ENCODE measurements around the gene CELF5.

Gene CELF5

DNA sequence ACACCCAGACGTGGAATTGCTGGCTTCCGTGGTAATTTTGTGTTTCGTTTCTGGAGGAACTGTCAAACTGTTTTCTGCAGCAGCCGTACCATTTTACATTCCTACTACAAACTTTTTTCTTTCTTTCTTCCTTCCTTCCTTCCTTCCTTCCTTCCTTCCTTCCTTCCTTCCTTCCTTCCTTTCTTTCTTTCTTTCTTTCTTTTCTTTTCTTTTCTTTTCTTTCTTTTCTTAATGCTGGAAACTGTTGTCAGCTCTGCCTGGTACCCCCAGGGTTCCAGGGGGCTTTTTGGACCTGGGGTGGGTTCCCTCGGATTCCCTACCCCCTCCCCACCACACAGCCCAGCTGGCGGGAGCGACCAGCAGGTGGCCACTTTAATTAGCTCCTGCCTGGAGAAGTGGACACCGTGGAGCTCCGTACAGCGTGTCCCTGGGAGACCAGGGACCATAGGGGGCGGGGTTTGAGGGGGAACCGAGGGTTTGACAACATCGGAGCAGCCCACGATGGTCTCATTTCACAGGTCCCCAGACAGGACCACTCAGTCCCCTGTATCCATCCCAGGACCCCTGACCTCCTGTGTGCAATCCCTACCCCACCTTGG, 24.4 kb downstream of the CELF5 start:
- no peak for DNase-seq

DNA sequence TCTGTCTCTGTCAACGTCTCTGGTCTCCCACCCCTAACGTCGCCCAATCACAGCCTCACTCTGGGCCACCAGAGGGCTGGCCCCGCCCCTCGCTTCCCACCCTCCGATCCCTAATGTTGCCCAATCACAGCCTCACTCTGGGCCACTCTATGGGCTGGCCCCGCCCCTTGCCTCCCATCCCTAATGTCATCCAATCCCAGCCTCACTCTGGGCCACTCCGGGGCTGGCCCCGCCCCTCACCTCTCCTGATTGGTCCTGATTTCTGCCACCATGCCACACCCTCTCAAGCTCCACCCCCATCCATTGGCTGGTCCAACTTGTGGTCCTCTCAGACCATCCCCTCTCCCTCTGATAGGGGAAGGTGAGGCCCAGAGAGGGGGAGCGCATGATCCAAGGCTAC, 24.9 kb downstream of the CELF5 start:
- no peak for DNase-seq

DNA sequence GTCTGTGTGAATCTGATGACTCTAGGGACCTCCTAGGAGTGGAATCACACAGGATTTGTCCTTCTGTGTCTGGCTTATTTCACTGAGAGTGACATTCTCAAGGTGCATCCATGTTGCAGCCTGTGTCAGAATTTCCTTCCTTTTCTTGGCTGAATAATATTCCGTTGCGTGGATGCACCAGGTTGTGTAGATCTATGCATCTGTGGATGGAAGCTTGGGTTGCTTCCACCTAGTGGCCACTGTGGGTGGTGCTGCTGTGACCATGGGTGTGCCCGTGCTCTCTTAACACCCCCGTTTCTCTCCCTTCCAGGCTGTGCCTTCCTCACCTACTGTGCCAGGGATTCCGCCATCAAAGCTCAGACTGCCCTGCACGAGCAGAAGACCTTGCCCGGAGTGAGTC, 26.2 kb downstream of the CELF5 start:
- no peak for DNase-seq

DNA sequence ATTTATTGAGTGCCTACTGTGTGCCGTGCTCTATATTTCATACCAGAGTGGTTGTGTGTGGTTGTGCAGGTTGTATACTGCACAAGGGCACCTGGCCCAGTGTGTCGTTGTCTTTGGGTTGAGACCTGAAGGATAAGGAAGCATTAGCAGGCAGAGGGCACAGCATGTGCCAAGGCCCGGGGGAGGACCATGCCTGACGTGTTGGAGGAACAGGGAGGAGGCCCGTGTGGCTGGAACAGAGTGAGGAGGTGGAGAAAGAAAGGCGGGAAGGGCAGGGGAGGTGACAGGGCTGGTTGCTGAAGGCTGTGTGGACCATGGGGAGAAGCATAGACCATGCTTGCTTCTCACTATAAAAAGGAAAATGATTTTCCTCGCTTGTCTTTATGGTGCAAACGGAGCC, 26.8 kb downstream of the CELF5 start:
- no peak for DNase-seq

DNA sequence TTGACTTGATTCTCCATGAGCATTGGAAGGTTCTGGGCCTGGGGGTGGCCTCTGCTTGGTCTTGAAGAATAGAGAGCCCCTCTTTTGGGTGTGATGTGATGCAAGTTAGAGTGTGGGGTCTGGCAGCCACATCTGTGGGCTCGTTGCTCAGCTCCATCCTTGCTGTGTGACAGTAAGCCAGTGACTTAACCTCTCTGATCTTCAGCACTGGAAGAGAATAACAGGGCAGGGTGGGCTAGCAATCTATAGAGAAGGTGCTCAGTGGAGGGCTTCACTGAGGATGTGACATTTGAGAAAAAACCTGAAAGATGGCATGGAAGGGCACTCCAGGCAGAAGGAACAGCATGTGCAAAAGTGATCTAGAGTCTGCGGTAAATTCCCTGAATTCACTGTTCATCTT, 28.2 kb downstream of the CELF5 start:
- no peak for DNase-seq

DNA sequence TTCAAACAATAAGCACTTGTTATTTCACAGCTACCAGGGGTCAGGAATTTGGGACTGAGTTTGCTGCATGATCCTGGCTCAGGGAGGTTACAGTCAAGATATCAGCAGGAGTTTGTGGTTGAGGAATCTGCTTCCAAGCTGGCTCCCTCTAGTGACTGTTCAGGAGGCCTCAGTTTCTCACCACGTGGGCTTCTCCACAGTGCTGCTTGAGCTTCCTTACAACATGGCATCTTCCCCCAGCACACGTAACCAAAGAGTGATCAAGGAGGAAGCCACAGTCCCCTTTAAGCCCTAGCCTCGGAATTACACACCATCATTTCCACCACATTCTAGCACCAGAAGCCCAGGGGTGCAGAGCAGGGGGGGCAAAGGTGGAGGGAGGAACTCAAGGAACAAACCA, 28.8 kb downstream of the CELF5 start:
- DNase-seq = no peak

DNA sequence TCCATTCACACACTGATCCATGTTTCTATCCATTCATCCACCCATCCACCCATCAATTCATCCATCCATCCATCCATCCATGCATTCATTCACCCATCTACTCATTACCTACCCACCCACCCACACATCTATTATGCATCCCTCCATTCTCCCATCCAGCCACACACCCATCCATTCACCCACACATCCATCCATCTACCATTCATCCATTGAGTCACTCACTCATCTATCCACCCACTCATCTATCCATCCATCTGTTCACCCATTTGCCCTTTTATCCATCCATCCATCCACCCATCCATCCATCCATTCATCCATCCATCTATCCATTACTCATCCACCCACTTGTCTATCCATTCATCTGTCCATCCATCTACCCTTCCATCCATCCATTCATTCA, 30.1 kb downstream of the CELF5 start:
- no peak for DNase-seq

DNA sequence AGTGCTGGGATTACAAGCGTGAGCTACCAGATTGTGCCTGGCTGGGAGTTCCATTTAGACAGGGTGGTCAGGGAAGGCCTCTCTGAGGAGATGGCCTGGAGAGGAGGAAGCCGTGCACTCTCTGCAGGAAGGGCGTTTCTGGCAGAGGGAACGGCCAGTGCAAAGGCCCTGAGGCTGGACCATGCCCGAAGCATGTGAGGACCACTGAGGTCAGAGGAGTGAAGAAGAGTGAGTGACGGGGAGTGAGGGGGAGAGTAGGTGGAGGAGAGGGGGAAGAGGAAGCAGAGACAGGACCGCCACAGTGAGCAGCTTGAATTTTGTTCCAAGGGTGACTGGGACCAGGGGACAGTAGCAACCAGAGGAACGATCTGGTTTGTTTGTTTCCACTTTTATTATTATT, 32.6 kb downstream of the CELF5 start:
- DNase-seq = no peak

DNA sequence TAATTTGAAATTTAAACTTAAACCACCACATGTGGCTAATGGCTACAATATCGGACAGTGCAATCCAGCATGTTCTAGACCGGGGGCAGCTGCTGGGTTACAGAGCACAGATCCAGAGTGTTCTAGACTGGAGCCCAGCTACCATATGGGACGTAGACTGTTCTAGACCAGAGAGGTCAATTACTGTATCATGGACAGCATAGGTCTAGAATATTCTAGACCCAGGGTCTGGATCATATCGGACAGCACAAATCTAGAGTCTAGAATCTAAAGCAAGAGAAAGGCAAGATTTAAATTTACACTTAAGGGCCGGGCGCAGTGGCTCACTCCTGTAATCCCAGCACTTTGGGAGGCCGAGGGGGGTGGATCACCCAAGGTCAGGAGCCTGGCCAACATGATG, 37.9 kb downstream of the CELF5 start:
- DNase-seq = no peak

DNA sequence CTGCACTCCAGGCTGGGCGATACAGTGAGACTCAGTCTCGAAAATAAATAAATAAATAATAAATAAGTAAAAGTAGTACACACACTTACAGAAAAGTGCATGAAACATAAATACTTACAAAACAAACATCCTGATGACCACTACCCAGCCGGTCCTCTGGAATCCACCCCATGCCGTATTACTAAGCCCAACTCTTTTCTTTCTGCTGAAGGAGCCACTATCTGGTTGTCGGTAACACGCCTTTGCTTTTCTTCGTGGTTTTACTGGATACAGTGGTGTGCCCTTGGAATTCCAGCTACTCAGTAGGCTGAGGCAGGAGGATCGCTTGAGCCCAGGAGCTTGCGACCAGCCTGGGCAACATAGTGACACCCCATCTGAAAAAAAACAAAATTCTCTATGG, 39.4 kb downstream of the CELF5 start:
- no peak for DNase-seq

DNA sequence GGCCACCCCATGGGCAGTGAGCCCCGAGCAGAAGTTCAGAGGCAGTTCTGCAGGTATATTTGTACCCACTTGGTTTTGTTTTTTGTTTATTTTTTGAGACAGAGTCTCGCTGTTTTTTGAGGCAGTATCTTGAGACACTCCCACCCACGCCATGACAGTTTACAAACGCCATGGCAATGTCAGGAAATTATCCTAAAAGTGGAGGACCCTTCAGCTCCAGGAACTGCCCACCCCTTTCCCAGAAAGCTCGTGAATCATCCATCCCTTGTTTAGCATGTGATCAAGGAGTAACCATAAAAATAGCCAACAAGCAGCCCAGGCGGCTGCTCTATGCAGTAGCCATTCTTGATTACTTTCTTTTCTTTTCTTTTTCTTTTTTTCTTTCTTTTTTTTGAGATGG, 41.0 kb downstream of the CELF5 start:
- no peak for DNase-seq

DNA sequence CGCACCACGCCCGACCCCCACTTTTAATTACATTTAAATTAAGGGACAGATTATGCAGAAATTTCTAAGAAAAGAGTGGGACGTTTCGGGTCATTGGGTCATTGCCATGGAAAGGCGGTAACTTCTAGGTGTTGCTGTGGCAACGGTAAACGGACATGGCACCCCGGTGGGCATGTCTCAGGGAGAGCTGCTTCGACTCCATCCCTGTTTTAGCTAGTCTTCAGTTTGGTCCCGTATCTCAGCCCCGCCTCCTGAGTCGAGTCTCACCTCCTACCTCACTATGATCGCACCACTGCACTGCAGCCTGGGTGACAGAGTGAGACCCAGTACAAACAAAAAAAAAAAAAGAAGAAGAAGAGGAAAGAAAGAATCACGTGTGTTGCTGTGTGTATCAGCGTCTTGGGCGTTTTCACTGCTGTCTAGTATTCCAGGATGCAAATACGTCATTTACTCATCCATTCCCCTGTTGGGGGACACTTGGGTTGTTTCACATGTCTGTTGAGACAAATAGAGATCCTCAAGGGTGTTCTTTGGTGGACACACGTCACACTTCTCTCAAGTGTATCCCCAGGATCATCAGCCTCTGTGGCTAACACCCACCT, 41.7 kb downstream of the CELF5 start:
- no peak for DNase-seq

DNA sequence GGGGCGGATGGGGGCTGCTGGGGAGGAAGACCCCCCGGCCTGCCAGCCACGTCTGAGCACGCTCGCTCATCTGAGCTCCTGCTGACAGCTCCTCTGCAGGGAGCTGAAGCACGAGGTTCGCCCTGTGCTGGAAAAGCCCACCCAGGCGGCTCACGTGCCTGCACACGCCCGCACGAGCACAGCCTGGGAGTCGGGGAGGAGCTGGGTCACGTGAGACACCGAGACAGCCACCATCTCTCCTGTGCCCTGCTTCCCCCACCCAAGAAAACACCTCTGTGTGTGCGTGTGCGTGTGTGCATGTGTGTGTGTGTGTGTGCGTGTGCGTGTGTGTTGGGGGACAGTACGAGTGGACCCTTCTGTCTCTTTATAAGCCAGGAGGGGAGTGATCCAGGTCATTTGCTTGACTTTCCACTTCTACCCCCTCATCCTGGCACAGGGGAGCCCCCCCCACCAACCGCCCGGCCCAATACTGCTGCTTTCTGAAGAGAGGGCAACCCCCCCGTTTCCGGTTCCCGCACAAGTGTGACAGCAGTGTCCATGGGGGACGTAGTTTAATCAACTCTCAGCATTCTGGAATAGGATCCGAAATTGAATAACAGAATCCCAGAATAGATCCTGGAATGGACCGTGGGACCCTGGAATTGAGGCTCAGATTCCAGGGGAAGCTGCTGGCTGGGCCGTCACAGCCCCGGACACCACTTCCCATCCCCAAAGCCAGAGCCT, 42.5 kb downstream of the CELF5 start:
- no peak for DNase-seq

DNA sequence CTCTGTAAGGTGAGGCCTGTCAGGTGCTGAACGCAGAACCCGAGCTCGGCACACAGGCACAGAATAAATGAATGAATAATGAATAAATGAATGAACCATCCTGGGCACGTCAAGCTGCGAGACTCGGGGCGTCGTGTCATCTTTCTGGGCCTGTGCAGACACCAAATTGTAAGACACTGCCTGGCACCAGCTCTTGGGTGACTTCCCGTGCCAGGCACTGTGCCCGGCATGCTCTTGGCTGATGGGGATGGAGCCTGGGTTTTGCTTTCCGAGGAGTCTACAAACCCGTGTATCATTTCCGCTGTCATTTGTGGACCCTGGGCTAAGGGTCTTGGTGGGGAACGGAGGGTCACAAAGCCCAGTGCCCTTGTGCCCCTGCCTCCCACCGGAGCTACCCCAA, 43.9 kb downstream of the CELF5 start:
- DNase-seq = no peak

DNA sequence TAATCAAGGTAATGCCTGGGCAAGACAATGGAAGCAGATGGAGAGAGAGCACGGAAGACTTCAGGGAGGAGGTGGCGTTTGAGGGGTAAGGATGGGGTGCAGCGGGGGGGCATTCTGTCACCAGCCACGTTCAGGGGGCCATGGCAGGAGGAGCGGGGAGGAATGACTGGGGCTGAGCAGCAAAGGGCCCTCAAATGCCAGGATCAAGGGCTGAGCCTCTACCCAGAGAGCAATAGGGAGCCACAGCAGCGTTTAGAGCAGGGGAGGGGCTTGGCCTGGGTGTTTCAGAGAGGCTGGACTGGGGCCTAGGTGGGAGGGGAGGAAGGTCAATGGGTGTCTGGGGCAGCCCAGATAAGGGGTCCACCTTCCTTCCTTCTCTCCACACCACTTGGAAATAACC, 44.3 kb downstream of the CELF5 start:
- DNase-seq = no peak

DNA sequence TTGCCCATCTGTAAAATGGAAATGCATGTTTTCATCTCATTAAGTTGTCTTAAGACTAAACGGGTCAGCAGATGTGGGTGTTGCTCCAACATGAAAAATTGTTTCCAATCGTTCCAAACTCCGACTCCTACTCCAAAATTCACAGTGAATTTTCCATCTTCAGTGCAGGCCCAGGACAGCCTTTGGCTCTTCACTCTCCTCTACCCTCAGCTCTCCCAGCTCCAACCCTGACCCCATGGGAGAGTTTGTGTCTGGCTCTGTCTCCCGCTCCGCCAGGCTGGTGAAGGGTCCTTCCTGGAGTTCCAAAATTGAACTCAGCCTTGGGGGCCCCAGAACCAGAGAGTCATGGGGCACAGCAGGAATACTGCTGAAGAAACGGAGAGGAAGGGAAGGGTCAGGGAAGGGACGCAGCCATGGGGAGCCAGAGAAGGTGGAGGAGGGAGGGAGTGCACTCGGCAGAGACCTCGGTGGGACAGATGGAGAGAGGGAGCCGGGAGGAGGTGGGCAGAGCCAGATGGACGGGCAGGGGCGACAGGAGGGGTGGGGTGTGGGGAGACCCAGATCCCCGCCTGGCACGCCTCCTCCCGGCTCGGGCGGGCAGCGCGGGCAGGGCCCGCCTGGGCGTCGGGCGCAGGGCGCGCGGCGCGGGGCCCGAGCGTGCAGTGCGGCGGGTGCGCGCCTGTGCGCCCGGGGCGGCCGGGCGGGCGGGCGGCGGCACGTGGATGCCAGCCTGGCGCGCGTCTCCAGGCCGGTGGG, 45.6 kb downstream of the CELF5 start:
- no peak for DNase-seq

DNA sequence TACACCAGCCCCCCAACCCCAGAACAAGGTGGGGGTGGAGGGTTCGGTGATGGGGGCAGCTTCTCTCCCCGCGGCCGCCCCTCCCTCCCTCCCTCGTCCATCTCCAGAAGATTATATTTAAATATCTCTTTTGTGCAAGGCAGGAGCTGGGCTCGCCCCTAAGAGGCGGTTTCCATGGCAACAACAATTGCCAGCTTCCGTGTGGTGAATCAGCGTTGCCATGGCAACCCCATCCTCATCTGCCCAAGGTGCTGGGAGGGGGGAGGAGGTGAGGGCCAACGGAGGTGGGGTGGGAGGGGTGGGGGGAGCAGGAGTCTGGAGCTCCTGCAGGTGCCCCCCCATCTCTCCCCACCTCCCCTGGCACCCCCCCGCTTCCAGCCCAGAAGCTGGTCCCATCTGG, 46.4 kb downstream of the CELF5 start:
- DNase-seq = no peak

DNA sequence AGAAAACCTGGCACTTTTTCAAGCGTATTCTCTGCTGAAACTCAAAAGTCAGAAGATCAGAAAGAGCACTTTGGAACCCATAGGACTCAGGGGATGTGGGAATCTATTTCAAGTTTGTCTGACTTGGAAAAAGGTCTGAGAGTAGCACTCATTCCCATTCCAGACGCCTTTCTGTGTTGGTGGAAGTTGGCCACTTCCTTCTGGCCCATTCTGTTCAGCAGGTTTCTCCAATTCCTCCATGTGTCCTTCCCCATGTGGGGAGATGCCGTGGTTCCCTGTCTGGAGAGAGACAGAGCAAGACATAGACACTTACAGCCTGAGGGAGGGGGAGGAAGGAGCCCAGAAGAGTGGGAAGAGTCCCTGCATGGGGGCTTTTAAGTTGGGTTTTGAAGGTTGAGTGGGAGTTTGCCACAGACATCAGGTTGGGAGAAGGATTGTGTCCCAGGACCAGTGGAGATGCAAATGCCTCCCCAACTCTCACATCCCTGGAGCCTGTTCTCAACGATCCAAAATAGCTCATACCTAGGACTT, 48.0 kb downstream of the CELF5 start:
- DNase-seq = no peak

DNA sequence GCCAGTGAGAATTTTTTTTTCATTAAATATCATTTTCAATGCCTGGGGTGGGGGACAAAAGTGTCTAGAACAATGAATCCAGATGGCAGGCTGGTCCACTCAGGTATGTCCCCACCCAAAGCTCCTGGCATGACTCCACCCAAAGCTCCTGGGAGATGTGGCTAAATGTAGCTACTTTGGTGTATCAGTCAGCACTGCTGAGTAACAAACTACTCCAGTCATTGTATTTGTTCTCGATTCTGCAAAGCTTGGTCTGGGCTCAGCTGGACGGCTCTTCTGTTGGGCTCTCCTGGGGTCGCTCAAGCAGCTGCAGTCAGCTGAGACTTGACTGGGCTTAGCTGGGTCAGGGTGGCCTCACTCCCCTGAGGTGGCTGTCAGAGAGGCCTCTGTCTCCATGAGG, 48.5 kb downstream of the CELF5 start:
- DNase-seq = no peak

DNA sequence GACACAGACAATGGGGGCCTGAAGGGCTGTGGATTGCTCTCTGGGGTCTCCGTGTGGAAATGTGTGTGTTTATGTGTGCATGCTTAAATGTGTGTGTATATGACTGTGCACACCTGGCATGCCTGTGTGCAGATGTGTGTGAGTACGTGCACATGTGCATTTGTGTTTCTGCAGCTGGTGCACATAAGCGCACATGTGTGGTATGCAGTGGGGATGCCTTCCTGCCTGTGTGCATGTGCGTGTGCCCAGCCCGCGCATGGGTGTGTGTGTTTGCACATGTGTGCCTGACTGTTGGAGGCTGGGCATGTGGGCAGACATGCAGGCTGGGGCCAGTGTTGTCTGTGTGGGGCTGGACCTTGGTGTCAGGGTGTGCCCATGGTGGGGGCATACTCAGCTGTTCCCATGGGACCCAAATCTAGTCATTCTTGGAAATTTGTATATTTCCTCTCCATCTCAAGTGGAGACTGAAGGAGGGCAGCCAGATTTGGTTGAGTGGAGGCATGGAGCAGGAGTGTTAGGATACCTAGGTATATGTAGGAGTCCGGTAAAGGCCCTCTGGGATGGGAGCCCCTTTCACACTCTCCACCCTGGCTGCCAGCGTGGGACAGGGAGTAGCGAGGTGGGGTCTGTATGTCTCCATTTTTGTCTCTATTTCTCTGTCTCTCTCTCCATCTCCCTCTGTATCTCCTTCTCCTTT, 49.9 kb downstream of the CELF5 start:
- DNase-seq = no peak

DNA sequence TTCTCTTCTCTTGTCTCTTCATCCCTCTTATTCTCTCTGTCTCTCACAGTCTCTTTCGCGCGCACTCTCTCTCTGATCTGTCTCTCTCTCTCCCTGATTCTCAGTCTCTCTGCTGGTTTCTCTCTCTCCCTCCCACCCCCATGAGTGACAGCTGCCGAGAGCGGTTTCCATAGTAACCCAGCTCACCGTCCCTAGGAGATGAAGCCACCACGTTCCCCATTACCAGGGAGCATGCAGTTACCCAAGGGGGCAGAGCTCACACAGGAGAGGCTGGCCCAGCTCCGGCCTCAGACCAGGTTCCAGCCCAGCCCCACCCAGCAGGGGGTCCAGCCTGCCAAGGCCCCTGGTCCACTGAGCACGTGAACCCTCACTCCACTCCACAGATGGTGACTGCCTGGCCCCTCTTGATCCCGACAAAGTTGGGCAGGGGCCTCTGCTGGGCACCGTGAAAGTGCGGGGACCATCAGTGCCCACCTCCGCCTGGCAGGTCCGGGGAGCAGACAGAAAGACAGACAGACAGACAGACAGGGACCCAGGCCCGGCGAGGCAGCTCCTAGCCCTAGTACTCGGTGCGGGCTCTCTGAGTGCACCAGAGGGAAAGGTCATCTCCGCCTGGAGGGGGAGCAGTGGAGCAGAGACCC, 50.6 kb downstream of the CELF5 start:
- DNase-seq = no peak

DNA sequence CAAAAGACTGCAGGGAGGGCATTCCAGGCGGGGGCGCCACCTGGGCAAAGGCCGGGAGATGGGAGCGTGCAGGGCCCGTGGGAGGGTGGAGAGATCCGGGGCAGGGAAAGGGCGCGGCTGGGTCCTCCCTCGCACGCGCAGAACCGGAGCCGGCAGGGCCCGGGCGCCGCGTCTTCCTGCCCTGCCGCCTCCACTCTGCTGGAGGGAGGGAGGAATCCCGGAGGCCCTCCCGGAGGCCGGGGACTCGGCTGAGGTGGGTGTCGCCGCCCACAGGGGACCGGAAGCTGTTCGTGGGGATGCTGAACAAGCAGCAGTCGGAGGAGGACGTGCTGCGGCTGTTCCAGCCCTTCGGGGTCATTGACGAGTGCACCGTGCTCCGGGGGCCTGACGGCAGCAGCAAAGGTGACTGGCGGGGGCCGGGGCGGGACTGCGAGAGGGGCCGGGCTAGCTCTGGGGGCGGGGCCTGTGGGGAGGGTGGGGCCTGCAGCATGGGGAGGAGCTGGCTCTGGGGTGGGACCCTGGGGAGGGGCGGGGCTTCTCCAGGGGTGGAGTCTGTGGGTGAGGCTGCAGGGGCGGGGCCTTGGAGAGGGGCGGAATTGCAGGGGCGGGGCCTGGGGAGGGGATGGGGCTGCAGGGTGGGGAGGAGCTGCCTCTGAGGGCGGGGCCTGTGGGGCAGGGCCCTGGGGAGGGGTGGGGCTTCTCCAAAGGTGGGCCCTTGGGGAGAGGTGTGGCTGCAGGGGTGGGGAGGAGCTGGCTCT, 51.3 kb downstream of the CELF5 start:
- no peak for DNase-seq

Measured in cortex of kidney (tissue), 1 donor.